Mesodermal cell (in vitro differentiated cells): ENCODE measurements around the gene GOLPH3L.

Experiments
- H3K27ac ChIP-seq: 2 replicates; pipeline ENCODE4 v1.7.0; 2013; ENCODE audit warnings: mild to moderate bottlenecking, low read depth, low read length, moderate library complexity; ENCODE audit not compliant: severe bottlenecking
- H3K36me3 ChIP-seq: 2 replicates; pipeline ENCODE4 v1.7.1; 2013; ENCODE audit warnings: mild to moderate bottlenecking, low read length, moderate library complexity; ENCODE audit not compliant: control insufficient read depth, insufficient read depth
- H3K4me1 ChIP-seq: one replicate; pipeline ENCODE4 v1.7.1; 2013; ENCODE audit warnings: mild to moderate bottlenecking, low read length; ENCODE audit not compliant: insufficient read depth, control insufficient read depth, poor library complexity, severe bottlenecking
- H3K4me3 ChIP-seq: 2 replicates; pipeline ENCODE4 v1.7.0; 2013; ENCODE audit warnings: low read length, control low read depth, mild to moderate bottlenecking; ENCODE audit not compliant: insufficient read depth, poor library complexity, severe bottlenecking; ENCODE audit errors: extremely low read depth
- H3K9me3 ChIP-seq: 2 replicates; pipeline ENCODE4 v1.7.1; 2013; ENCODE audit warnings: mild to moderate bottlenecking, low read length, moderate library complexity; ENCODE audit not compliant: control insufficient read depth
- WGBS, 2 experiments: methylation state at CpG; one replicate each; pipeline ENCODE4 v1.1.5; 2013; ENCODE audit warnings: missing lambda C conversion rate in 2 of 2; ENCODE audit not compliant: insufficient coverage in 2 of 2; 5-methylcytosine and 5-hydroxymethylcytosine counted together

The GOLPH3L gene

DNA sequence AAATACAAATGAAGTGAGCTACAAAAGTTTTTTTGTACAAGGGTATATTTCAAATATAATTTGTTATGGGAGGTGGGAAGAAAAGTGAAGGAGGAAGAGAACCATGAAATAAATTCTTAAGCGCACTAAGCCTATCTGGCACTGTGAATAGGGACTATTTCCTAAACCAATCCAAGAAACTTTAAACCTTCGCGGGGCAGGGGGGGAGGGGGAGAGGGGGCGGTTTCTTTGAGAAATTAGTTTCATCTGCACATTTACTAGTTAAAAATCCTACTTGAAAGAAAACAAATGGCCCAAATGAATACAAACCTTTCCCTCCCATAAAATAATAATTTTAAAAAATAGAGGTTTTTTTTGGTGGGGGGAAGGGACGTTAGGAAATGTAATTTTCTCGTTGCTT is 364 bp downstream of the GOLPH3L start:
- peak overlapping the region; percentile 47 for H3K27ac ChIP-seq
- H3K9me3 ChIP-seq = no peaks in the 10 kb centered on the region
- WGBS, 2 experiments = no CpG with 5 or more reads among the region's 6 CpGs
- no peaks in the 10 kb centered on the region for H3K4me1 ChIP-seq
- H3K4me3 ChIP-seq = peak overlapping the region; percentile 66
- peaks cover 20% of the 10 kb centered on the region for H3K36me3 ChIP-seq

DNA sequence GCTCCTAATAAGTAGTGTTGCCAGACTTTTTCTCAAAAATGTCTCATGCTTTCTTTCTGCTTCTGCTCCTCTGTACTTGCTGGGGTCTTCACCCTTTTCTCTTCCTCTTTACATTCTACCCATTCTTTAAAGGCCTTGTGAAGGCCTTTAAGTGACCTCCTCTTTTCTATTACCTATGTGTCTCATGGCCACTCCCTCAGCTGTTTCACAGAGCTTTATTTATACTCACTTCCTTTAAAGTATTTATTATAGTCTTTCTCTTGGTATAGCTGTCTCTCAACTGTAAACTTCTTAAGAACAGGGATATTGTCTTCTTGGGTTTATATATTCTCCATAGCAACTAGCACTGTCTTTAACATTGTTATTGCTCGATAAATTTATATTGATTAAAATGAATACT is 792 bp downstream of the GOLPH3L start:
- Histone ChIP-seq H3K4me3 (peak overlapping the region; percentile 66), H3K36me3 (peaks cover 22% of the 10 kb centered on the region), H3K27ac (no peak overlapping the region), H3K9me3 (no peaks in the 10 kb centered on the region), H3K4me1 (no peaks in the 10 kb centered on the region)
- WGBS, 2 experiments = no CpG with 5 or more reads among the region's 1 CpG

DNA sequence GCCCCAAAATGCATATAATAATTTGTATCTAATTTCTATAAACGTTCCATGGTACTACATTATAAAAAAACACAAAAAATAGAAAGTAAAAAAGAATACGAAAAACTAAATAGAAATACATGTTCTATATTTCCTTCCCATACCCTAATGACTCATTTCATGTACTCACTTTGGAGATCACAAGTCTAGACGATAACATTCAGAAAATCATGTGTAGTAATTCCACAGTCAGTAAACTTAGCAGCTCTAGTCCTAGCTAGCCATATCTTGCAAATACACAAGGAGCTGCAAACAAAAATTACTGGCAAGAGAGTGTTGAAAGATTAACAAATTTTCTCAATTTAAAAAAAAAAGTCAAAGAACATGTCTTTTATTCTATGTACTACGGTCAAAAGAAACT is 1.4 kb downstream of the GOLPH3L start:
- WGBS, 2 experiments = 80 to 86% methylated on average over 1 of the region's 4 CpGs
- H3K4me3 ChIP-seq = no peak overlapping the region
- no peak overlapping the region for H3K27ac ChIP-seq
- H3K4me1 ChIP-seq = no peaks in the 10 kb centered on the region
- peaks cover 28% of the 10 kb centered on the region for H3K36me3 ChIP-seq
- no peaks in the 10 kb centered on the region for H3K9me3 ChIP-seq

DNA sequence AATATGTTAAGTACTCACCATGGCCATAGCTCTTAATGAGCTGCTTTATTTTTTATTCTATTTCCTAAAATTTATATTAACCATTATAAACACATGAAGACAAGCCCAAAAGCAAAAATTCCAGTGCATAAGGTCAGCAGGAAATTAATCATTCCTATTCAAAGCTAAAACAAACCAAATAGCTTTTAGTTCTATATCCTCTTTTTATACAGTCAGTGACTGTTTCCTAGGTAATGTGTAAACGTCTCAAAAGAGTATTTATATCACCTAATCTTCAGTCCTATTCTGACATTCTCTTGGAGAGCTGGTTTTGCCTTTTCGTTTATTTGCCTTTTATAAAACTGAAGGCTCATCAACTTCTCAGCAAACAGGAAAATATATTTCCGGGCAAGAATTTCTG is 4.2 kb downstream of the GOLPH3L start:
- H3K36me3 ChIP-seq = peaks cover 42% of the 10 kb centered on the region

DNA sequence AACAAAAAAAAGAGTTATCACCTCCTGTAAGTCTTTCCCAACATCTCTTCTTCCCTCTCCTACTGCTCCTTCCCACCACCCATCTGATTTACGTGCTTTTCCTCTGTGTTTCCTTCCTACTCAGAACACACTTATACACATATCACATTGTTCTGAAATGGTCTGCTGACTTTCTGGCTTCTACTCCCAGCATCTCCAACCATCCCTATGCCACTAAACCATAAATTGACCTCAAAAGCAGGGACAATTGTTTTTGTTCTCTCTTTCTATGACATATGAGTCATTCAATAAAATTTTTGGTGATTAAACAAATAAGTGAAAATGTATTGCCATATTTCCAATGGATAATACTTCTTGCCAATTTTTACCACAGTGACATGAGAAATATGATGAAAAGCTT is 8.2 kb downstream of the GOLPH3L start:
- Histone ChIP-seq H3K27ac (no peak overlapping the region), H3K4me3 (no peak overlapping the region), H3K9me3 (no peaks in the 10 kb centered on the region), H3K36me3 (peaks cover 34% of the 10 kb centered on the region), H3K4me1 (no peaks in the 10 kb centered on the region)
- WGBS, 2 experiments = 100% methylated on average over 1 of the region's 1 CpG

More for the DNA sequence above, 4.2 kb downstream of the GOLPH3L start:
- Histone ChIP-seq H3K4me1 (no peaks in the 10 kb centered on the region), H3K27ac (no peak overlapping the region), H3K9me3 (no peaks in the 10 kb centered on the region), H3K4me3 (no peak overlapping the region)
- 94 to 100% methylated on average over 2 of the region's 3 CpGs for WGBS, 2 experiments

DNA sequence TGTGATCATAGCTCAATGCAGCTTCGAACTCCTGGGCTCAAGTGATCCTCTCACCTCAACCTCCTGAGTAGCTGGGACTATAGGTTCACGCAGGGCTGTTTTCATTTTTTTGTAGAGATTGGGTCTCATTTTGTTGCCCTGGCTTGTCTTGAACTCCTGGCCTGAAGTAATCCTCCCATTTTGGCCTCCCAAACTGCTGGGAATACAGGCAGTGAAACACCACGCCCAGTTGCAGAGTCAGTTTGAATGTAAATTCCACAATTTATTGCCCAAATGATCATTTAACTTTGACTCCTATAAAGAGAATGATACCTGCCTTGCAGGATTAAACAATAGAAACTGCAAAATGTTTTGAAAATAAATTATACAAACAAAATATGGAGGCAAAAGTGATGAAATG is 10.7 kb downstream of the GOLPH3L start:
- 100% methylated on average over 1 of the region's 3 CpGs; no CpG with 5 or more reads in 1 of the 2 experiments for WGBS, 2 experiments

DNA sequence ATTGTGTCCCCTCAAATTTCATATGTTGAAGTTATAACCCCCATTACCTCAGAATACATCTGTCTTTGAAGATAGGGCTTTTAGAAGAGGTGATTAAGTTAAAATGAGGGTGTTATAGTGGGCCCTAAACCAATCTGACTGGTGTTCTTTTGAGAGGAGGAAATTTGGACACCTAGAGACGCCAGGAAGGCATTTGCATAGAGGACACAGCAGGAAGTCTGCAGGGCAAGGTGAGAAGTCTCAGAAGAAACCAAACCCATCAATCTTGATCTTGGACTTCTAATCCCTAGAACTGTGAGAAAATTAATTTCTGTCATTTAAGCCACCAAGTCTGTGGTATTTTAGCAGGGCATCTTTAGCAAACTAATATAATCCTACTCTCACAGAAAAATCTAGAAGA is 13.0 kb downstream of the GOLPH3L start:
- no peaks in the 10 kb centered on the region for H3K4me1 ChIP-seq
- H3K9me3 ChIP-seq = no peaks in the 10 kb centered on the region
- peaks cover 15% of the 10 kb centered on the region for H3K36me3 ChIP-seq
- WGBS, 2 experiments = 67 to 89% methylated on average over 1 of the region's 1 CpG
- no peak overlapping the region for H3K4me3 ChIP-seq
- H3K27ac ChIP-seq = no peak overlapping the region

More for the DNA sequence above, 10.7 kb downstream of the GOLPH3L start:
- peaks cover 27% of the 10 kb centered on the region for H3K36me3 ChIP-seq
- no peaks in the 10 kb centered on the region for H3K4me1 ChIP-seq
- no peaks in the 10 kb centered on the region for H3K9me3 ChIP-seq
- H3K4me3 ChIP-seq = no peak overlapping the region
- no peak overlapping the region for H3K27ac ChIP-seq

DNA sequence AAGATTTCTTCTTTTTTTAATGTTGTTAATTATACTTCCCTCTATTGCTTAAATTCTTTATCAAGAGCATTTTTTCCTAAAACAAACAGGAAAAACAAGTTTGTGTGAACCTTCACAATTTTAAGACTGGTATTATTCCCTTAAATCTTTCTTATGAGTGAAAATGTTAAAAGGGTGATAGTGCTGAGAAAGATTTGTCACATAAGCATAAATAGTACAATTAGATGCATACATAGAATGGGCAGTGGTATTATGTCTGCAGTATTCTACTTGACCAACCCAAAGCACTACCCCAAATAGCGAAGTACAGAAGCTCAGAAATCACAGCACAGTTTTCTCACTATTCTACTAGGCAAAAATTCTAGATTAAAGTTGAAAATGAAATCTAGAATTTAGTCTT is 18.0 kb downstream of the GOLPH3L start:
- Histone ChIP-seq H3K36me3 (peaks cover 4% of the 10 kb centered on the region), H3K9me3 (no peaks in the 10 kb centered on the region), H3K4me1 (no peaks in the 10 kb centered on the region), H3K27ac (no peak overlapping the region), H3K4me3 (no peak overlapping the region)
- WGBS, 2 experiments = no CpG with 5 or more reads among the region's 1 CpG

DNA sequence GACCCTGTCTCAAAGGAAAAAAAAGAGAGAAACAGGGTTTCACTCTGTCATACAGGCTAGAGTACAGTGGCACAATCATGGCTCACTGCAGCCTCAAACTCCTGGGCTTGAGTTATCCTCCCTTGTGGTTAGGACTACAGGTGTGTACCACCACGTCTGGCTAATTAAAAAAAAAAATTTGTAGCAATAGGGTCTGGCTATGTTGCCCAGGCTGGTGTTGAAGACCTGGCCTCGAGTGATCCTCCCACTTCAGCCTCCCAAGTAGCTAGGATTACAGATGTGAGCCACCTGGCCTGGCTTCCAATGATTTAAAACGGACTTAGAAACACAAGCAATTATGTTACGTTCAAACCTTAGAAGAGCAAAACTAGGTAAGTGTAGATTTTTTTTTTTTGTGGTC is 22.1 kb downstream of the GOLPH3L start:
- 85 to 93% methylated on average over 2 to 4 of the region's 4 CpGs for WGBS, 2 experiments
- Histone ChIP-seq H3K4me3 (no peak overlapping the region), H3K9me3 (no peaks in the 10 kb centered on the region), H3K27ac (no peak overlapping the region), H3K4me1 (no peaks in the 10 kb centered on the region), H3K36me3 (peaks cover 14% of the 10 kb centered on the region)

DNA sequence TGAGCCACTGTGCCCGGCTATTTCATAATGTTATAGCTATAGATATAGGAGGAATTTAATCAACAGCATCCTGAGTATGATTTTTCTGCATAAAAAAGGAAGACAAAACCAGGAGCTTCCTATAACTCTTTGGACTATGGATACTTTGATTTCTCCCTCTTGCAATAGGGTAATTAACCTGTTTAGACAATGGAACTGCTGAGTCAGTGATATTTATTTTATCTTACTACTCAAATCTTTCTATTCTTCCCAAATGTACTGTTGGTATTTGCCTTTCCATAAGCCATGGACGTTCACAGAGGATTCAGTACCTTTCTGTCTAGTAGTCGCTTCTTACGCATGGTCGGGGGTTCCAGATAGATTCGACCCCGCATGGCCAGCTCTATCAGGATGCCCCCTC is 33.6 kb downstream of the GOLPH3L start:
- Histone ChIP-seq H3K27ac (no peak overlapping the region), H3K9me3 (no peaks in the 10 kb centered on the region), H3K36me3 (peaks cover 26% of the 10 kb centered on the region), H3K4me3 (no peak overlapping the region), H3K4me1 (no peaks in the 10 kb centered on the region)
- 96 to 97% methylated on average over 6 of the region's 7 CpGs for WGBS, 2 experiments

DNA sequence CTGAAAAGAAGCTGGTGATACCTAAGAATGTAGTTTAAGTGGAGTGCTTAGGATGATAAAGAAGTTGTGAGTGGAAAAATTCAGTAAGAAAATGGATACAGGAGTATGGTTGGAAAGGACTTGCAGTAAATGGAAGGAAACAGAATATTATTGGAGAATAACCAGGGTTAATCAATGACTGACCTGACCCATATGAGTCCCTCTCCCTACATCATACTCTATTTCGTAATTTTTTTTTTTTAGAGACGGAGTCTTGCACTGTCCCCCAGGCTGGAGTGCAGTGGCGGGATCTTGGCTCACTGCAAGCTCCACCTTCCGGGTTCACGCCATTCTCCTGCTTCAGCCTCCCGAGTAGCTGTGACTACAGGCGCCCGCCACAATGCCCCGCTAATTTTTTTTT is 34.1 kb downstream of the GOLPH3L start:
- Histone ChIP-seq H3K9me3 (no peaks in the 10 kb centered on the region), H3K4me3 (no peak overlapping the region), H3K36me3 (peaks cover 26% of the 10 kb centered on the region), H3K4me1 (no peaks in the 10 kb centered on the region), H3K27ac (no peak overlapping the region)
- 88 to 97% methylated on average over 9 of the region's 9 CpGs for WGBS, 2 experiments
